ENCODE measurements around the gene MROH2A. TPM values are rescaled to one million over a fixed set of nuclear protein-coding genes. Genes with fewer than 3 reads are reported as not detected.

The MROH2A gene
- polyA plus RNA-seq, 4 donors: 0.12 to 0.20 (median 0.15) TPM

GRCh38 chr2:233761040-233761769 lies 16.9 kb upstream of the MROH2A start:
- DNase-seq (ENCODE audit: low read depth in 4 of 4, low spot score in 3 of 4): no peak

GRCh38 chr2:233764264-233764663 lies 13.9 kb upstream of the MROH2A start:
- no peak for DNase-seq (ENCODE audit: low read depth in 4 of 4, low spot score in 3 of 4)

DNA sequence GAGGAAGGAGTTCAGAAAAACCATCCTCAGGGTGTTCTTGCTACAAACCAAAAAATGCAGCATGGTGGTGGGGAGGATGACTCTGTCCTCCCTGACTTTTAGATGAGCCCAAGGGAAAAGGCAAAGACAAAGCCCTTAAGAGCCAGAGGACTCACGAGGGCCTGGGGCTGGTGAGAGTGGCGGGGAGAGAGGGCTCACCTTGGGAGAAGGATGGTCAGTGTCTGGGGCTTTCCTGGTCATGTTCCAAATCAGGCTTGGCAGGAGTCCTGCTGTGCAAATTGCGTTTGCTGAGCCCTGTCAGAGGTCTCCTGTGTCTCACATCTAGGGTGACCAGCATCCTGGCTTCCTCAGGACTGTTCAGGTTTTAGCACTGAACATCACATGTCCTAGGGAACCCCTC lies 13.4 kb upstream of the MROH2A start:
- no peak for DNase-seq (ENCODE audit: low read depth in 4 of 4, low spot score in 3 of 4)

DNA sequence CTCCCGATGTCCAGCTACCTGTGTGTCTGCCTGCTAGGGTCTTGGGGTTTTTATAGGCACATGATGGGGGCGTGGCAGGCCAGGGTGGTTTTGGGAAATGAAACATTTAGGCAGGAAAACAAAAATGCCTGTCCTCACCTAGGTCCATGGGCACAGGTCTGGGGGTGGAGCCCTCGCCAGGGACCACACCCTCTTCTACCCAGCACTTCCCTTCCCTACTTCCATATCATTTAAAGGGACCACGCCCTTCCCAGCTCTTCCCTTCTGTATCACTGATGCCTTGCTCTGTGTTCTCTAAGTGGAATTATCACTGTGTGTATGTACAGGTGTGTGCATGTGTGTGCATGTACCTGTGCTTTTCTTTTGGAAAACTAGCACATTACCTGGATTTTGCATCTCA lies 11.7 kb upstream of the MROH2A start:
- no peak for DNase-seq (ENCODE audit: low read depth in 4 of 4, low spot score in 3 of 4)

DNA sequence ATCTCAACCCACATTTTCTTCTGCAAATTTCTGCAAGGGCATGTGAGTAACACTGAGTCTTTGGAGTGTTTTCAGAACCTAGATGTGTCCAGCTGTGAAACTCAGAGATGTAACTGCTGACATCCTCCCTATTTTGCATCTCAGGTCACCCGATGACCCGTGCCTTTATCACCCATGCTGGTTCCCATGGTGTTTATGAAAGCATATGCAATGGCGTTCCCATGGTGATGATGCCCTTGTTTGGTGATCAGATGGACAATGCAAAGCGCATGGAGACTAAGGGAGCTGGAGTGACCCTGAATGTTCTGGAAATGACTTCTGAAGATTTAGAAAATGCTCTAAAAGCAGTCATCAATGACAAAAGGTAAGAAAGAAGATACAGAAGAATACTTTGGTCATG lies 10.1 kb upstream of the MROH2A start:
- no peak for DNase-seq (ENCODE audit: low read depth in 4 of 4, low spot score in 3 of 4)

DNA sequence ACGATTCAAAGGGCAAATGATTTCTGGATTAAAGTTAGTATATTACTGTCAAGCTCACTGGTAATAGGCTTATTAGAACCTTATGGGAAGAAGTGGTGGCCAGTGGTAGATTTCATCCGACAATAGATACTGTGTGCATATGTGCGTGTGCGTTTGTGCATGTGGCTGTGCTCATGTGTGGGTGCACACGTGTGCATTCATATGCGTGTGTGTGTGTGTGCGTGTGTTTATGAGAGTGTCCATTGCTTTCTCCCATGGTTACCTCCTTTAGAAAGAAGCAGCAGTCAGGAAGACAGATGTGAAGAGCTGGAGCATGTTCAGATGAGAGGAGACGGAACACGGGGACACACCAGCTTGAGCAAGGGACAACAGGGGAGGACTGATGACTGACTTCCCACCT lies 8.9 kb upstream of the MROH2A start:
- no peak for DNase-seq (ENCODE audit: low read depth in 4 of 4, low spot score in 3 of 4)

DNA sequence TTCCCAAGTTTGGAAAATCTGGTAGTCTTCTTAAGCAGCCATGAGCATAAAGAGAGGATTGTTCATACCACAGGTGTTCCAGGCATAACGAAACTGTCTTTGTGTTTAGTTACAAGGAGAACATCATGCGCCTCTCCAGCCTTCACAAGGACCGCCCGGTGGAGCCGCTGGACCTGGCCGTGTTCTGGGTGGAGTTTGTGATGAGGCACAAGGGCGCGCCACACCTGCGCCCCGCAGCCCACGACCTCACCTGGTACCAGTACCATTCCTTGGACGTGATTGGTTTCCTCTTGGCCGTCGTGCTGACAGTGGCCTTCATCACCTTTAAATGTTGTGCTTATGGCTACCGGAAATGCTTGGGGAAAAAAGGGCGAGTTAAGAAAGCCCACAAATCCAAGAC lies 6.0 kb upstream of the MROH2A start:
- DNase-seq (ENCODE audit: low read depth in 4 of 4, low spot score in 3 of 4): no peak

GRCh38 chr2:233772583-233772982 lies 5.5 kb upstream of the MROH2A start:
- DNase-seq (ENCODE audit: low read depth in 4 of 4, low spot score in 3 of 4): no peak

DNA sequence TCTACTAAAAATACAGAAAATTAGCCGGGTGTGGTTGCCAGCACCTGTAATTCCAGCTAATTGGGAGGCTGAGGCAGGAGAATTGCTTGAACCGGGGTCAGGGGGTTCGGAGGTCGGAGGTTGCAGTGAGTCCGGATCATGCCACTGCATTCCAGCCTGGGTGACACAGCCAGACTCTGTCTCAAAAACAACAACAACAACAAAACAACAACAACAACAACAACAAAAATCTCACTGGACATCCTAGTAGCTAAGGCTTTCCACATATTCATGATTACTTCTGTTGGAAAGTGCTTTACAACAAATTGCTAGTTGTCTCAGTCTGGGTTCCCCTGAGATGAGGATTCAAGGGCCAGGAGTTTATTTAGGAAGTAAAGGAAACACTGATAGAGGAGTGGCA lies 4.3 kb upstream of the MROH2A start:
- DNase-seq (ENCODE audit: low read depth in 4 of 4, low spot score in 3 of 4): no peak

GRCh38 chr2:233775414-233775813 lies 2.7 kb upstream of the MROH2A start:
- no peak for DNase-seq (ENCODE audit: low read depth in 4 of 4, low spot score in 3 of 4)

- DNase-seq (ENCODE audit: low read depth in 4 of 4, low spot score in 3 of 4): no peak
Measured at GRCh38 chr2:233779722-233780121, 1.6 kb downstream of the MROH2A start.

- no peak for DNase-seq (ENCODE audit: low read depth in 4 of 4, low spot score in 3 of 4)
Measured at GRCh38 chr2:233780771-233781170, 2.6 kb downstream of the MROH2A start.

DNA sequence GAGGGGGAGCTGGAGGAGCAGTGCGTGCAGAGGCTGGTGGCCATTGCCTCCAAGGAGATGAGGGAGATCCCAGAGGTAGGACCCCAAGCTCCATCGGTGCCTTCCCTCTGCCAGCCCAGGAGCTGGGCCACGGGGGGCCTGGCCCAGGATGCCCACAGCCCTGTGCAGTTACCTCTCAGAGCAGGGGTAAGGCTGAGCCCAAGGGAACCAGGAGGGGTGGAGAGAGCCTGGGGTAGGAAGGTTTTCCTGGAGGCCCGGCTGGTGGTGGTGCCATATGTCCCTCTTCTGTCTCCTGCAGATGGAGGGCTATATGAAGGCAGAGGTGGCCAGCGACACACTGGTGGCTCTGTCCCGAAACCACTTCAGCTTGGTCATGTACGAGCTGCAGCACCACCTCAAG lies 11.4 kb downstream of the MROH2A start:
- DNase-seq (ENCODE audit: low read depth in 4 of 4, low spot score in 3 of 4): no peak

- DNase-seq (ENCODE audit: low read depth in 4 of 4, low spot score in 3 of 4): no peak
Measured at GRCh38 chr2:233791151-233791882, 13.2 kb downstream of the MROH2A start.

- no peak for DNase-seq (ENCODE audit: low read depth in 4 of 4, low spot score in 3 of 4)
Measured at GRCh38 chr2:233791883-233792329, 13.8 kb downstream of the MROH2A start.

DNA sequence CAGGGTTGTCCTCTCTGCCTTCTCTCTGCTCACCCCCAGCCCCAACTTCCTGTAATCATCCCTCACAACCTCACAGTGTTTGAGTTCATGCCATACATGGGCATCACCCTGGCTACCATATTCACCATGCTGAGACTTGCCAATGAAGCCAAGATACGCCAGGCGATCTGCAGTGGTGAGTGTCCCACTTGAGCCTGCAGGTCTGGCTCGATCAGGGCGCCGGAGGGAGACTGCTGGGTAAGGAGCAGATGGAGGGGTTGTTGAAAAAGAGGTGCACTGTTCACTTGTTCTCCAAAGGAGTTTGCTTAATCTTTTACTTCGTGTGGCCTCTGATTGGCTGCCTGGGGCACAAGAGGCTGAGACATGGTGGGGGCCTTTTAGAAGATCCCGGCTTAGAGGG lies 14.6 kb downstream of the MROH2A start:
- no peak for DNase-seq (ENCODE audit: low read depth in 4 of 4, low spot score in 3 of 4)

- no peak for DNase-seq (ENCODE audit: low read depth in 4 of 4, low spot score in 3 of 4)
Measured at GRCh38 chr2:233793465-233794127, 15.5 kb downstream of the MROH2A start.

- no peak for DNase-seq (ENCODE audit: low read depth in 4 of 4, low spot score in 3 of 4)
Measured at GRCh38 chr2:233794128-233794658, 16.1 kb downstream of the MROH2A start.

GRCh38 chr2:233795735-233796171 lies 17.6 kb downstream of the MROH2A start:
- DNase-seq (ENCODE audit: low read depth in 4 of 4, low spot score in 3 of 4): no peak

- no peak for DNase-seq (ENCODE audit: low read depth in 4 of 4, low spot score in 3 of 4)
Measured at GRCh38 chr2:233796254-233796653, 18.1 kb downstream of the MROH2A start.

DNA sequence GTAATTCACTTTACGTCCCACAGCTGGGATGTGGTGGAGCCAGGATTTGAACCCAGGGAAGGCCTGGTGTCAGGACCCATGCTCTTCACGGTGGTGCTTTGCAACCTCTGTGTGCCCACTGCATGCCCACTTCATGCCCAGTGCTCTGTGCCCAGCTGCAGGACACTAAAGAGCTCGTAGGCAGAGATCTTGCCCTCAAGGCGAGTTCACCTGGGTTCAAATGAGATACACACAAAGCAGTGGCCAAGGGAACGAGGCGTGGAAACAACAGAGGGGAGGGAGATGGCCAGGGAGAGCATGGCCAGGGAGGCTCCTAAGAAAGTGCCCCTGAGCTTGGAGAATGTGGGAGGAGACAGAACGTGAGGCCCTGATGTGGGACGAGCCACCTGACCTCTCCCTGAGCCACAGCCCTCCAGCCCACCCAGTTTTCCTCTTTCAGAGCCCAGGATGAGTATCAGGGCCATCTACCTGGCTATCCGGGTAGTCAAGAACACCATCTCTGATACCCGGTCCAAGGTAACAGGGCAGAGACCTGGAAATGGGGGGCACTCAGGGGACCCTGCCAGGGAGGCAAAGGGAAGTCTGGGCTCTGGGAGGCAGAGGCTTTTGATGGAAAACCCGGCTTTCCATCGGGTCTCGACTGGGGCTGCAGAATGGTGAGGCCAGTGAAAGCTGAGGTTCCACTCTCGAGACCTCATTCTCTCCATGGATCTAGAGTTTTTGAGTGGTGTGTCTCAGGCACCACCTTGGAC lies 20.4 kb downstream of the MROH2A start:
- DNase-seq (ENCODE audit: low read depth in 4 of 4, low spot score in 3 of 4): no peak

Data from right renal pelvis (tissue), 4 donors.